Measurements from ENCODE around the gene FBXL19.

- TF ChIP-seq CTCF (IDR thresholded peaks at IDR 0.05), result no peak
- TF ChIP-seq POLR2A (IDR thresholded peaks at IDR 0.05), result no peak
Observed at GRCh38 chr16:30875871-30876801, 47.2 kb upstream of the FBXL19 start.

All from vagina (tissue), 2 donors.